Sigmoid colon (tissue), 3 donors: Measurements from ENCODE around the gene NCF4.

Experiments used
- CTCF ChIP-seq, 4 experiments: fragments of 450-650 bp in 3 of 4; fragments of 200-600 bp in 1 of 4; IDR thresholded peaks; one replicate each; pipeline ENCODE4 v1.5.1; 2016 to 2019; ENCODE audit warnings: antibody characterized with exemption in 4 of 4, mild to moderate bottlenecking in 3 of 4, moderate library complexity in 2 of 4
- POLR2A ChIP-seq, 2 donors: fragments of 450-650 bp; IDR thresholded peaks; one replicate each; pipeline ENCODE4 v1.6.1; 2016; ENCODE audit warnings: antibody characterized with exemption in 2 of 2, mild to moderate bottlenecking in 2 of 2, moderate library complexity in 2 of 2

- TF ChIP-seq CTCF (IDR thresholded peaks at IDR 0.05), result no peak
- TF ChIP-seq POLR2A (IDR thresholded peaks at IDR 0.05), result no peak
Observed at GRCh38 chr22:36897611-36898010, 36.8 kb downstream of the NCF4 start.
